K562 (cell line): ENCODE results near the gene SLC6A13. TPM values are rescaled to one million over a fixed set of nuclear protein-coding genes. Genes with fewer than 3 reads are reported as not detected.
A peak's percentile ranks its signal among the peaks of the same experiment; 100 is the strongest.

Source experiments
- ATAC-seq: fragments of 200-7000 bp; cut with Tn5 transposase; 3 replicates; pipeline ENCODE4 v1.9.1; 2020; ENCODE audit warnings: moderate library complexity
- BruUV-seq: library from RNA; stranded (reverse); fragments of 400-500 nt; replicated peaks from 2 replicates; lab custom pipeline; 2021; lab: Mats Ljungman, UMichigan
- CTCF ChIA-PET: fragments of 300-600 bp; formaldehyde crosslinking; extraction: SDS; loops from one replicate; lab custom pipeline; 2021; ENCODE audit warnings: low intra/inter-chr PET ratio; lab: Yijun Ruan, JAX
- POLR2A ChIA-PET: fragments of 300-600, 350-650 bp; sonication (Branson Sonifier 250); formaldehyde crosslinking; extraction: SDS; loops from one replicate; lab custom pipeline; 2021; ENCODE audit warnings: antibody characterized with exemption, inconsistent platforms; lab: Yijun Ruan, JAX
- DNase-seq, 4 experiments: peaks; one replicate each; pipeline versions ENCODE4 v3.0.0 to v3.0.0-alpha.2; 2011 to 2018; ENCODE audit warnings: low spot score in 3 of 4, mixed read lengths in 3 of 4; ENCODE audit errors: extremely low read depth in 1 of 4
- FAIRE-seq: peaks from 2 replicates; lab custom pipeline; 2011; peaks lifted over from hg19 to GRCh38; lab: Jason Lieb, UNC
- H2AFZ ChIP-seq: 2 replicates; pipeline ENCODE4 v1.6.0; 2011; ENCODE audit warnings: low read depth, low read length, control low read depth, inconsistent platforms
- H3K27ac ChIP-seq: fragments of 200-600 bp; 3 replicates; pipeline ENCODE4 v1.8.0; 2011; ENCODE audit warnings: low read depth, mild to moderate bottlenecking, control low read depth, inconsistent platforms, low read length, moderate library complexity, mixed read lengths; ENCODE audit errors: extremely low read depth
- H3K27me3 ChIP-seq, 2 experiments: fragments of 300-600 bp in 1 of 2; 2 replicates in 1 of 2; 3 replicates in 1 of 2; pipeline versions ENCODE4 v1.6.0 to v1.8.0; 2011; ENCODE audit warnings: inconsistent platforms in 2 of 2, low read length in 2 of 2, mild to moderate bottlenecking in 1 of 2, mixed read lengths in 1 of 2, moderate library complexity in 1 of 2; ENCODE audit not compliant: control insufficient read depth in 2 of 2, insufficient read depth in 2 of 2
- H3K36me3 ChIP-seq: fragments of 300-600 bp; 3 replicates; pipeline ENCODE4 v1.8.0; 2011; ENCODE audit warnings: mild to moderate bottlenecking, low read length, inconsistent platforms; ENCODE audit not compliant: control insufficient read depth, insufficient read depth
- H3K4me1 ChIP-seq, 2 experiments: fragments of 200-600 bp in 1 of 2; replicated peaks in 1 of 2; 2 replicates in 1 of 2; 3 replicates in 1 of 2; pipeline versions ENCODE4 v1.5.1 to v1.8.0; 2011; ENCODE audit warnings: inconsistent platforms in 2 of 2, low read length in 2 of 2, mild to moderate bottlenecking in 1 of 2, mixed read lengths in 1 of 2, moderate library complexity in 1 of 2; ENCODE audit not compliant: control insufficient read depth in 2 of 2, insufficient read depth in 2 of 2
- H3K4me2 ChIP-seq: 2 replicates; pipeline ENCODE4 v1.6.1; 2011; ENCODE audit warnings: low read length, control low read depth, inconsistent platforms, mixed read lengths; ENCODE audit not compliant: insufficient read depth
- H3K4me3 ChIP-seq: fragments of 200-600 bp; sonication (generic), shearing (Covaris generic); 2 replicates; pipeline ENCODE4 v1.5.1; 2016; ENCODE audit warnings: control low read depth, inconsistent platforms
- H3K79me2 ChIP-seq: fragments of 200-600 bp; 3 replicates; pipeline ENCODE4 v1.8.0; 2011; ENCODE audit warnings: low read length, inconsistent platforms; ENCODE audit not compliant: control insufficient read depth, insufficient read depth
- H3K9ac ChIP-seq, 2 experiments: 2 replicates each; pipeline versions ENCODE4 v1.6.0 to v1.6.1; 2011; ENCODE audit warnings: low read depth in 2 of 2, low read length in 2 of 2, control low read depth in 1 of 2, inconsistent platforms in 1 of 2, mild to moderate bottlenecking in 1 of 2, mixed read lengths in 1 of 2; ENCODE audit not compliant: insufficient read depth in 1 of 2
- H3K9me1 ChIP-seq: one replicate; pipeline ENCODE4 v1.6.0; 2011; ENCODE audit warnings: inconsistent platforms, mild to moderate bottlenecking, low read length, moderate library complexity; ENCODE audit not compliant: control insufficient read depth, insufficient read depth
- H3K9me3 ChIP-seq: replicated peaks from 2 replicates; pipeline ENCODE4 v1.5.1; 2011; ENCODE audit warnings: low read depth, low read length, inconsistent platforms; ENCODE audit not compliant: control insufficient read depth, insufficient read depth
- H4K20me1 ChIP-seq: replicated peaks from 2 replicates; pipeline ENCODE4 v1.6.1; 2011; ENCODE audit warnings: low read length, inconsistent platforms, mixed read lengths; ENCODE audit not compliant: control insufficient read depth, insufficient read depth
- GTF2E2 ChIP-seq: fragments of 200-800 bp; sonication (Bioruptor generic); IDR thresholded peaks from 2 replicates; pipeline ENCODE4 v1.6.1; 2016; ENCODE audit warnings: missing genetic modification characterization, missing compliant biosample characterization
- KLF16 ChIP-seq: IDR thresholded peaks from 2 replicates; pipeline ENCODE4 v1.6.1; 2016; ENCODE audit warnings: antibody characterized with exemption
- MEIS2 ChIP-seq: fragments of 450-650 bp; IDR thresholded peaks from 2 replicates; pipeline ENCODE4 v1.6.1; 2014; ENCODE audit warnings: mild to moderate bottlenecking; ENCODE audit not compliant: partially characterized antibody
- NCOA2 ChIP-seq, 2 experiments: fragments of 450-650 bp; IDR thresholded peaks; 2 replicates each; pipeline ENCODE4 v1.6.1; 2018; ENCODE audit warnings: mild to moderate bottlenecking in 2 of 2, moderate library complexity in 1 of 2; ENCODE audit not compliant: partially characterized antibody in 2 of 2
- RFX5 ChIP-seq: IDR thresholded peaks from 2 replicates; pipeline ENCODE4 v1.6.1; 2011; ENCODE audit warnings: low read depth, mild to moderate bottlenecking, improper control_type of control experiment, low read length
- ZHX1 ChIP-seq: fragments of 150-350 bp; conservative IDR thresholded peaks from 2 replicates; pipeline ENCODE4 v1.6.1; 2014; ENCODE audit warnings: low read length
- ZNF512 ChIP-seq: IDR thresholded peaks from 2 replicates; pipeline ENCODE4 v1.6.1; 2016; ENCODE audit warnings: missing genetic modification characterization, missing compliant biosample characterization
- WGBS: fragments of 100-300 bp; shearing (Covaris generic); methylation state at CpG from one replicate; pipeline ENCODE4 v1.1.6; 2016; ENCODE audit warnings: low coverage, mixed read lengths; ENCODE audit not compliant: insufficient coverage; ENCODE audit errors: missing lambda C conversion rate; 5-methylcytosine and 5-hydroxymethylcytosine counted together
- in situ Hi-C: fragments of 300-500 bp; cut with MboI; formaldehyde crosslinking; loops from 4 replicates; pipeline ENCODE4 v1.15.0; 2018; ENCODE audit warnings: inconsistent platforms, mixed read lengths
- intact Hi-C: fragments of 100-400 bp; cut with micrococcal nuclease; formaldehyde crosslinking; loops from 2 replicates; pipeline ENCODE4 v1.14.2; 2022
- polyA plus RNA-seq, 8 experiments: library from polyadenylated mRNA; depleted of rRNA in 4 of 8; stranded (reverse) in 5 of 8; unstranded in 3 of 8; fragments of >200 nt; fragmentation: Nextera tagmentation in 2 of 8; fragmentation: Illumina TruSeq in 1 of 8; extraction: Ambion mirVana in 2 of 8; extraction: Trizol in 1 of 8; gene quantifications; 2 replicates each; pipeline versions ENCODE4 v1.2.1 to v1.2.3, GENCODE V29; 2011 to 2014; ENCODE audit warnings: inconsistent platforms in 1 of 8, missing spikeins in 1 of 8
- total RNA-seq, 7 experiments: library from RNA; depleted of rRNA in 6 of 7; stranded (reverse); fragments of >200 nt in 6 of 7; fragmentation: Illumina TruSeq in 2 of 7; extraction: Trizol in 2 of 7; gene quantifications; 2 replicates each; pipeline versions ENCODE4 v1.2.1 to v1.2.3, GENCODE V29; 2011 to 2021; ENCODE audit warnings: low replicate concordance in 1 of 7

SLC6A13 gene
- total and polyA plus RNA-seq, 9 of the 15 experiments (the other 6 are each of a cell fraction or from before 2014, with no cell fraction given), result 0.06 to 0.33 (median 0.22) TPM; not detected in 4

- POLR2A ChIA-PET, result no interaction called here
- no peaks in the 10 kb centered on the region for H3K4me1 ChIP-seq
- H3K79me2 ChIP-seq, result no peaks in the 10 kb centered on the region
- intact Hi-C loops, result no loop called here
- no peak overlapping the region for H3K27ac ChIP-seq
- H2AFZ ChIP-seq, result no peak overlapping the region
- FAIRE-seq, result no peak
- H4K20me1 ChIP-seq, result no peaks in the 10 kb centered on the region
- H3K9ac ChIP-seq, result no peak overlapping the region
- CTCF ChIA-PET, result no interaction called here
- peaks cover 42% of the 10 kb centered on the region; the same call in 2 of the 3 replicates for H3K36me3 ChIP-seq
- TF ChIP-seq NCOA2 (IDR thresholded peaks at IDR 0.05; ENCODE audit: partially characterized antibody in 2 of 2) (no peak), GTF2E2 (tag) (no peak), MEIS2 (no peak), RFX5 (no peak), ZNF512 (peak; percentile 55; the same call in 1 of the 2 replicates), ZHX1 (no peak), KLF16 (no peak)
- TF ChIP-seq, all 486 proteins: peak for 1
- ATAC-seq, result no peak
- Histone ChIP-seq H3K4me2 (no peak overlapping the region), H3K9me3 (no peaks in the 10 kb centered on the region), H3K4me3 (no peak overlapping the region), H3K9me1 (no peaks in the 10 kb centered on the region), H3K27me3 (no peaks in the 10 kb centered on the region)
- in situ Hi-C loops, result no loop called here
- no peak for DNase-seq
- WGBS, result 71% methylated on average over 1 of the region's 1 CpG
- no TSS peak for BruUV-seq
Measured at GRCh38 chr12:295132-295531, 32.5 kb upstream of the SLC6A13 start.
